Calu3 (cell line): ENCODE measurements around the gene HDLBP. TPM values are rescaled to one million over a fixed set of nuclear protein-coding genes. Genes with fewer than 3 reads are reported as not detected.

Experiments
- BruUV-seq: library from RNA; stranded (reverse); fragments of 400-500 nt; replicated peaks from 2 replicates; lab custom pipeline; 2021; lab: Mats Ljungman, UMichigan
- CTCF ChIA-PET: fragments of 300-600 bp; sonication (Branson Sonifier 250); formaldehyde crosslinking; loops from one replicate; lab custom pipeline; 2022; ENCODE audit warnings: antibody characterized with exemption; lab: Charles Lee
- DNase-seq: peaks from one replicate; pipeline ENCODE4 v3.0.0; 2022
- H3K27ac Mint-ChIP-seq: one replicate; pipeline ENCODE4 v1.8.0; 2022; ENCODE audit warnings: mixed read lengths; ENCODE audit not compliant: unreplicated experiment
- H3K27me3 Mint-ChIP-seq: one replicate; pipeline ENCODE4 v1.8.0; 2022; ENCODE audit warnings: mixed read lengths; ENCODE audit not compliant: unreplicated experiment
- H3K36me3 Mint-ChIP-seq: one replicate; pipeline ENCODE4 v1.8.0; 2022; ENCODE audit warnings: mild to moderate bottlenecking, moderate library complexity, mixed read lengths; ENCODE audit not compliant: insufficient read depth, unreplicated experiment
- H3K4me1 Mint-ChIP-seq: one replicate; pipeline ENCODE4 v1.8.0; 2022; ENCODE audit warnings: mild to moderate bottlenecking, low read depth, mixed read lengths; ENCODE audit not compliant: unreplicated experiment
- H3K4me3 Mint-ChIP-seq: one replicate; pipeline ENCODE4 v1.8.0; 2022; ENCODE audit warnings: mild to moderate bottlenecking, low read depth, moderate library complexity, mixed read lengths; ENCODE audit not compliant: unreplicated experiment
- H3K9me3 Mint-ChIP-seq: one replicate; pipeline ENCODE4 v1.8.0; 2022; ENCODE audit warnings: low read depth, mixed read lengths; ENCODE audit not compliant: unreplicated experiment
- intact Hi-C: fragments of 100-400 bp; cut with micrococcal nuclease; formaldehyde crosslinking; loops from one replicate; pipeline ENCODE4 v1.10.0; 2022; ENCODE audit not compliant: unreplicated experiment
- total RNA-seq: library from RNA; stranded (reverse); gene quantifications from 2 replicates; pipeline ENCODE4 v1.2.3, GENCODE V29; 2022
- TF ChIP-seq, protein P1 (sequence below): fragments of 200-600 bp; IDR thresholded peaks from one replicate; pipeline ENCODE4 v1.8.0; 2022; ENCODE audit warnings: antibody characterized with exemption; ENCODE audit not compliant: unreplicated experiment

Gene HDLBP
- total RNA-seq, 1 experiment from 2014 or later, result 493 TPM

DNA sequence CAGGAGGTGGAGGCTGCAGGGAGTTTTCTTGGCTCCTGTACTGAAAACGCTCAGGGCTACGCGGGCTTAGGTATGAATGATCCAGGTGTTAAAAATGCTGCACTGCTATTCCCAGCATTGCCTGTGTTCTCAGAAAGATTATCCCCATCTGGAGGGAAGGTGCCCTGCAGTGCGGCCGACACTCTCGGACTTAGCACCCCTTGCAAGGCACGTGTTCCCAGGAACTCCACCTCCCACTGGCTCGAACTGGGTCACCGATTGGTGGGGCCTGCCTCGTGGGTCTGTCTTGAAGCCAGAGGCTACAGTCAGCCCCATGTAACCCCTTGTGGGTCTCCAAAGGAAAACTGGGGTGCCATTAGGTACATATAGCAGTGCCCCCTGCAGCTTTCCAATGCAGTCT is 101.3 kb downstream of the HDLBP start:
- H3K27ac Mint-ChIP-seq, result no peak overlapping the region
- H3K36me3 Mint-ChIP-seq, result peaks cover 34% of the 10 kb centered on the region
- intact Hi-C loops, result no loop called here
- CTCF ChIA-PET, result interaction anchor here (0.6 kb wide), 2 partner anchors 10 to 42 kb away, joined by 3 read pairs; no protein-coding TSS in a partner anchor
- H3K9me3 Mint-ChIP-seq, result no peaks in the 10 kb centered on the region
- H3K4me3 Mint-ChIP-seq, result no peak overlapping the region
- DNase-seq, result no peak
- H3K27me3 Mint-ChIP-seq, result peaks cover 71% of the 10 kb centered on the region
- TF ChIP-seq, protein P1, sequence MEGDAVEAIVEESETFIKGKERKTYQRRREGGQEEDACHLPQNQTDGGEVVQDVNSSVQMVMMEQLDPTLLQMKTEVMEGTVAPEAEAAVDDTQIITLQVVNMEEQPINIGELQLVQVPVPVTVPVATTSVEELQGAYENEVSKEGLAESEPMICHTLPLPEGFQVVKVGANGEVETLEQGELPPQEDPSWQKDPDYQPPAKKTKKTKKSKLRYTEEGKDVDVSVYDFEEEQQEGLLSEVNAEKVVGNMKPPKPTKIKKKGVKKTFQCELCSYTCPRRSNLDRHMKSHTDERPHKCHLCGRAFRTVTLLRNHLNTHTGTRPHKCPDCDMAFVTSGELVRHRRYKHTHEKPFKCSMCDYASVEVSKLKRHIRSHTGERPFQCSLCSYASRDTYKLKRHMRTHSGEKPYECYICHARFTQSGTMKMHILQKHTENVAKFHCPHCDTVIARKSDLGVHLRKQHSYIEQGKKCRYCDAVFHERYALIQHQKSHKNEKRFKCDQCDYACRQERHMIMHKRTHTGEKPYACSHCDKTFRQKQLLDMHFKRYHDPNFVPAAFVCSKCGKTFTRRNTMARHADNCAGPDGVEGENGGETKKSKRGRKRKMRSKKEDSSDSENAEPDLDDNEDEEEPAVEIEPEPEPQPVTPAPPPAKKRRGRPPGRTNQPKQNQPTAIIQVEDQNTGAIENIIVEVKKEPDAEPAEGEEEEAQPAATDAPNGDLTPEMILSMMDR, result no peak
- H3K4me1 Mint-ChIP-seq, result peaks cover 3% of the 10 kb centered on the region
- BruUV-seq, result no TSS peak

DNA sequence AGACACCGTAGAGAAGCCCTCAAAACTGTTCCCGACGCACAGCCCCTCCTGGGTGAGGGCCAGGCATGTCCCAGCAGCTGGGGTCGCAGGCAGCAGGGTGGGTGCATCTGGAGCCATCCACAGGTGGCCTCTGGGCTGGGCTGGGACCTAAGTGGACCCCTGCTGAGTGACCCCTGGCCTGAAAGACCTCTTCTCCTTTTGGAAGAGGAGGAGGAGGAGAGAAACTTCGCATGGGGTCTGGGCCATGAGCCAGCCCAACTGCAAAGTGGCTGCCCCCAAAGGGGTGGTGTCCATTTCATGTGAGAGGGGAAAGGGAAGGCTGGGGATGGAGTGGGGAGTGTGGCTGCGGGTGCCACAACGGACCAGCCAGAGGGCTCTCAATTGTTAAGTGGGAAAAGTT is 101.9 kb downstream of the HDLBP start:
- H3K36me3 Mint-ChIP-seq, result peaks cover 27% of the 10 kb centered on the region
- intact Hi-C loops, result no loop called here
- no peak for DNase-seq
- TF ChIP-seq, protein P1, result no peak
- no peaks in the 10 kb centered on the region for H3K4me1 Mint-ChIP-seq
- no peak overlapping the region for H3K4me3 Mint-ChIP-seq
- no TSS peak for BruUV-seq
- CTCF ChIA-PET, result no interaction called here
- H3K27ac Mint-ChIP-seq, result no peak overlapping the region
- no peaks in the 10 kb centered on the region for H3K9me3 Mint-ChIP-seq
- H3K27me3 Mint-ChIP-seq, result peaks cover 78% of the 10 kb centered on the region

DNA sequence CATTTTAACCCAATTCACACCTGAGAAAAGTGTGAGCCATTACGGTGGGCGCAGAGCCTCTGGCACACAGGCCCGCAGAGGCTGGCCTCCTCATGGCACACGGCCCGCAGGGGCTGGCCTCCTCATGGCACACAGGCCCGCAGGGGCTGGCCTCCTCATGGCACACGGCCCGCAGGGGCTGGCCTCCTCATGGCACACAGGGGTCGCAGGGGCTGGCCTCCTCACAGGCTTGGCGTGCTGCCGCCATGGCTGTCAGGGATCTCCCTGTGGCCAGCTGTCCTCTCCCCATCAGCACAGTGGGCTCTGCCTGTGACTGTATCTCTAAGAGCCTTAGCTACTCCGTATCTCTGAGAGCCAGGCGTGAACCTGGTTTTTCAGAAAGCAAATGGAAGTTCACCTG is 102.4 kb downstream of the HDLBP start:
- BruUV-seq, result no TSS peak

DNA sequence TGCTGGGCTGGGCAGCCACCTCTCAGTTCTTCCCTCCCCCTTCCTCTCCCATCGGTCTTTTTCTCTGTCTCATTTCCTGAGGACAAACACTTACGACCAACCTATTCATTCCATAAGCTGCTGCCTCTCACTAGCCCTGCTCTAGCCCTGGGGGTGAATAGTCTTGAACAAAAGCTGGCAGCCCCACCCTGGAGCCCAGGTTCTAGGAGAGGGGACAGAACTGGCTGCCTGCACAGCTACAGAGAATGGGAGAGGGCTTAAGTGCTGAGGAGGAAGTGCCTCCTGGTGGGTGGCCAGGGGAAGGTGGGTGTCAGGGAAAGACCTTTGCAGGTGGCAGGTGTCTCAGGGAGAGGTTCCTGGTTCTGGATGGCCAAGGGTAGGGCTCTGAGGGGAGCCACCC is 104.2 kb downstream of the HDLBP start:
- Mint-ChIP-seq H3K36me3 (peaks cover 5% of the 10 kb centered on the region), H3K4me3 (no peak overlapping the region), H3K27ac (no peak overlapping the region), H3K27me3 (peaks cover 87% of the 10 kb centered on the region), H3K9me3 (no peaks in the 10 kb centered on the region), H3K4me1 (no peaks in the 10 kb centered on the region)
- BruUV-seq, result no TSS peak
- DNase-seq, result no peak
- TF ChIP-seq, protein P1, result no peak
- CTCF ChIA-PET, result no interaction called here
- intact Hi-C loops, result no loop called here

More for the DNA sequence above, 102.4 kb downstream of the HDLBP start:
- Mint-ChIP-seq H3K27ac (no peak overlapping the region), H3K27me3 (peaks cover 83% of the 10 kb centered on the region), H3K36me3 (peaks cover 22% of the 10 kb centered on the region), H3K4me1 (no peaks in the 10 kb centered on the region), H3K9me3 (no peaks in the 10 kb centered on the region), H3K4me3 (no peak overlapping the region)
- TF ChIP-seq, protein P1, result no peak
- intact Hi-C loops, result no loop called here
- no peak for DNase-seq
- CTCF ChIA-PET, result no interaction called here
